Measurements from ENCODE around the gene ACSL1. TPM values are rescaled to one million over a fixed set of nuclear protein-coding genes. Genes with fewer than 3 reads are reported as not detected.

The ACSL1 gene
- total and polyA plus RNA-seq, 2 donors (not counting 3 experiments of a cell fraction or from before 2014, with no cell fraction given): 7.3 to 17.7 TPM

- no peak for FAIRE-seq
- Histone ChIP-seq H3K36me3 (ENCODE audit: control insufficient read depth in 2 of 2, extremely low read depth in 1 of 2, insufficient read depth in 2 of 2, low read length in 2 of 2) (no peaks in the 10 kb centered on the region), H3K4me2 (ENCODE audit: insufficient read depth, low read length) (no peak overlapping the region), H3K79me2 (ENCODE audit: control insufficient read depth, insufficient read depth, low read length) (no peaks in the 10 kb centered on the region), H3K9me3 (replicated peaks; ENCODE audit: control insufficient read depth, insufficient read depth, low read length) (no peaks in the 10 kb centered on the region), H3K27ac (ENCODE audit: insufficient read depth, low read depth, low read length) (no peak overlapping the region), H2AFZ (ENCODE audit: low read depth, low read length) (no peak overlapping the region), H3K9me1 (replicated peaks; ENCODE audit: control insufficient read depth, extremely low read depth, insufficient read depth, low read length) (no peaks in the 10 kb centered on the region), H3K4me3 (replicated peaks in 1 of 3; ENCODE audit: insufficient read depth in 1 of 3, low read depth in 1 of 3, low read length in 3 of 3) (no peak overlapping the region), H3K4me1 (ENCODE audit: control insufficient read depth, extremely low read depth, insufficient read depth, low read length) (no peaks in the 10 kb centered on the region), H3K27me3 (ENCODE audit: control insufficient read depth in 2 of 2, insufficient read depth in 2 of 2, low read length in 2 of 2) (no peaks in the 10 kb centered on the region), H3K9ac (replicated peaks; ENCODE audit: extremely low read depth, insufficient read depth, low read length) (no peak overlapping the region), H4K20me1 (replicated peaks; ENCODE audit: control insufficient read depth, extremely low read depth, insufficient read depth, low read length) (no peaks in the 10 kb centered on the region)
- POLR2A ChIA-PET: no interaction called here
- CTCF ChIA-PET: no interaction called here
- no peak for DNase-seq (ENCODE audit: low read depth, low spot score)
- no TSS peak for BruUV-seq (replicated peaks)
- dilution Hi-C loops (cut with MboI; ENCODE audit: extremely low pct_ligation_motif_present, low sequenced_read_pairs): no loop called here
- TF ChIP-seq POLR2AphosphoS5 (IDR thresholded peaks at IDR 0.05; ENCODE audit: insufficient read depth, low read depth, low read length): no peak
- no peak for TF ChIP-seq FOS (IDR thresholded peaks at IDR 0.05; ENCODE audit: borderline replicate concordance, insufficient read depth, low read length)
- TF ChIP-seq CTCF (IDR thresholded peaks at IDR 0.05; ENCODE audit: extremely low read depth in 1 of 2, insufficient read depth in 1 of 2, low read depth in 1 of 2, low read length in 2 of 2): no peak
- no peak for TF ChIP-seq EZH2 (IDR thresholded peaks at IDR 0.05; ENCODE audit: borderline replicate concordance, low read depth, low read length, severe bottlenecking)
- TF ChIP-seq GATA2 (IDR thresholded peaks at IDR 0.05; ENCODE audit: insufficient read depth, insufficient read length, low read depth, low read length): no peak
- no peak for TF ChIP-seq POLR2A (IDR thresholded peaks at IDR 0.05; ENCODE audit: low read depth, low read length)
- no peak for TF ChIP-seq MYC (IDR thresholded peaks at IDR 0.05; ENCODE audit: low read depth, low read length)
- intact Hi-C loops (cut with micrococcal nuclease): no loop called here
Measured at GRCh38 chr4:184818216-184818564, 7.6 kb downstream of the ACSL1 start.

Measured in endothelial cell of umbilical vein (primary cell).